Measurements from ENCODE around the gene SUSD3.

- TF ChIP-seq POLR2AphosphoS5 (IDR thresholded peaks at IDR 0.05; ENCODE audit: low read depth, low read length): no peak
- TF ChIP-seq SPI1 (IDR thresholded peaks at IDR 0.05; ENCODE audit: low read depth, low read length): no peak
- no peak for TF ChIP-seq TAF1 (IDR thresholded peaks at IDR 0.05; ENCODE audit: low read depth, low read length)
- TF ChIP-seq POLR2A (IDR thresholded peaks at IDR 0.05; ENCODE audit: low read depth, low read length): no peak
- TF ChIP-seq PAX5 (IDR thresholded peaks at IDR 0.05; ENCODE audit: insufficient read depth, low read length, severe bottlenecking): no peak
Observed at GRCh38 chr9:93108291-93109041, 50.0 kb downstream of the SUSD3 start.

Measured in GM12891 (cell line).